Measurements from ENCODE around the gene UST.
"Not testable (repeated sequence)": the region's sequence is repeated elsewhere in the genome, so short reads cannot be mapped to it uniquely, and the experiment has no call there.

Gene UST

DNA sequence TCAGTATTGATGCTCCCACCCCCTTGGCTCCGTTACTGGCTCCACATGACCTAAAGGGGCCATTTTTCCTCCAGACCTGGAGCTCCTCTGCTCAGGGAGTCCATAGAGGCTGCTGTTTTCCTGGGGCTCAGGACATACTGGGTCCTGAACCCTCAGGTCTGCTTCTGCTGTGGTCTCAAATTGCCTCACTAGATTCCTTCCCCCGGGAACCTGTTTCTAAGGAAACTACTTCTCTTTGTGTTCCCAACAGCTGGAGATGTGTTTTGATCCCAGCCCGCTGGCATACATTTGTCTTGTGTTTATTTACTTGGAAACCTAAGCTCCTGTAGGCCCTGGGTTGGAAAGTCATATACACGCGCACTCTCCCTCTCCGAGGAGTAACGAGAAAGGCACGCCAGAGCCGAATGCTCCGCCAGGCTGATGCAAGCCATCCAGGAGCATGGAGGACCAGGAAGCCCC is 222.8 kb downstream of the UST start:
- DNase-seq (ENCODE audit: low read depth in 1 of 2, low spot score in 1 of 2) = no peak

GRCh38 chr6:148971031-148971927 is 224.4 kb downstream of the UST start:
- DNase-seq (ENCODE audit: low read depth in 1 of 2, low spot score in 1 of 2) = no peak

GRCh38 chr6:148972481-148972880 is 225.7 kb downstream of the UST start:
- DNase-seq (ENCODE audit: low read depth in 1 of 2, low spot score in 1 of 2) = peak; percentile 6 to 17

- DNase-seq (ENCODE audit: low read depth in 1 of 2, low spot score in 1 of 2) = no peak
These were observed 226.8 kb downstream of the UST start for GRCh38 chr6:148973538-148974208.

- DNase-seq (ENCODE audit: low read depth in 1 of 2, low spot score in 1 of 2) = no peak
These were observed 227.5 kb downstream of the UST start for GRCh38 chr6:148974351-148974750.

- not testable (repeated sequence) for DNase-seq (ENCODE audit: low read depth in 1 of 2, low spot score in 1 of 2)
These were observed 231.5 kb downstream of the UST start for GRCh38 chr6:148978298-148978697.

DNA sequence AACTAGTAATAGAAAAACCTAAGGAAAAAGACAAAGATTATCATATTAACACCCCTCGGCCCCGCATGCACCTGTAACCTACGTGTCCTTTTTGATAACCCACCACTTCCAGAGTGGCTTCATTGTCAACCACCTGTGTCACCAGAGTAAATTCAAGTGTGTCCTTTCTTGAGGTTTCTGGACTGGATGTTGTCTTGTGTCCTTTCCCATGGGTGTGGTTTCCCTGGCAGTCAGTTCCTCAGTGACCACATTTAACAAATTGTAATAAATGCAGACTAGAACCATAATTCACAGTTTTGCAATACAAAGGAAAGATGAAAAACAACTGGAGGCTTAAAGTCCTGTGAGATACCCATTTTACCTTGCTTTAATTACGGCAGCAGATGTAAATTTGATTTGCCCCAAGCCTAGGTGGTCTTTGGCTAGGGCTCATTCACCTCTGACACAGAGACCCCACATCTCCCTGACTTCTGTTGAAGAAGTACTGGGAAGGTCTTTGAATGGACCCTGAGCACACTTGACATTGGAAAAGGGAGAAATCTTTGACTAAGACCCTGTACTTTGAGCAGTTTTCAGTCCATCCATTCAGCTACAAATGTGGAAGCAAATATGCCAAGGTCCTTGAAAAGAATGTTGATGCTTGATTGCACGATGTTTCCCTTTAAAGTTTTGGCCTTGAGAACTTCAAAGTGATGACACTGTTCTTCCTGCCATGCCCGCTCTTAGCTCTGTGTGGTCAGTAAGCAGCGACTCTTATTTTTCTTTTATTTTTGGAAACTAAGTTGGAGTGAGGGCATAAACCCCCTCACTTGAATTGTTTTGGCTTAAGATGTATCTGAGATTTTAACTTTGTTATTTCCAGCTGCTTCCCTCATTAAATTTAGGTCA is 232.4 kb downstream of the UST start:
- DNase-seq (ENCODE audit: low read depth in 1 of 2, low spot score in 1 of 2) = no peak

- DNase-seq (ENCODE audit: low read depth in 1 of 2, low spot score in 1 of 2) = no peak
These were observed 233.4 kb downstream of the UST start for GRCh38 chr6:148980234-148980633.

GRCh38 chr6:148981515-148981914 is 234.7 kb downstream of the UST start:
- DNase-seq (ENCODE audit: low read depth in 1 of 2, low spot score in 1 of 2) = no peak

DNA sequence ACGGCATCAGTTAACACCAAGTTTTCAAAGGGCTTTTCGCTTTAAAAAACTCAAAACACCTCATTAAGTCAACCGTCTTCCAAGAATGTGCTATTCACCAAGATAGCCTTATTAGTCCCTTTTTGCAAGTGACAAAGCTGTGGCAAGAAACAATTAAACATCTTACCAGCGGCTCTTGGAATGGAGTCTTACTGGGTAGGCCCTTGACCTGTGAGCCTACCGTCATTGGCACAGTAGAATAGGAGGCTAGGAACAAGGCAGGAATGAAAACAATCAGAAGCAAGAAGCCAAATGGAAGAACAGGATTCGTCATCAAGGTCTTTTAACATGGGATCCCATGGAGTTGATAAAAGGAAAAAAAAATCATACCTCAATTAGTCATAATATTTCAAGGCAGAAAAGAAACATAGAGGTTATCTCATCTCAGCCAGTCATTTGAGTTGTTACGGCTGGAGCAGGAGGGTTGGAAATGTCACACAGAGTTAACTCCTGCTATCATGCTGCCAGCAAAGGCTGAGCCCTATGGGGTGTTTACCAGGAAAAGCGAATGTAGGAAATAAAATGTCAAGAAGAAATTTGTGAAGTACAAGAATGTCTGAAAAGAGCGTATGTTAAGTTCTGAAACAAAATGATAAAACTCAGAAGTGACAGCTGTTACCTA is 236.4 kb downstream of the UST start:
- DNase-seq (ENCODE audit: low read depth in 1 of 2, low spot score in 1 of 2) = no peak

GRCh38 chr6:148983966-148984365 is 237.1 kb downstream of the UST start:
- DNase-seq (ENCODE audit: low read depth in 1 of 2, low spot score in 1 of 2) = no peak

- no peak for DNase-seq (ENCODE audit: low read depth in 1 of 2, low spot score in 1 of 2)
These were observed 237.8 kb downstream of the UST start for GRCh38 chr6:148984531-148985056.

DNA sequence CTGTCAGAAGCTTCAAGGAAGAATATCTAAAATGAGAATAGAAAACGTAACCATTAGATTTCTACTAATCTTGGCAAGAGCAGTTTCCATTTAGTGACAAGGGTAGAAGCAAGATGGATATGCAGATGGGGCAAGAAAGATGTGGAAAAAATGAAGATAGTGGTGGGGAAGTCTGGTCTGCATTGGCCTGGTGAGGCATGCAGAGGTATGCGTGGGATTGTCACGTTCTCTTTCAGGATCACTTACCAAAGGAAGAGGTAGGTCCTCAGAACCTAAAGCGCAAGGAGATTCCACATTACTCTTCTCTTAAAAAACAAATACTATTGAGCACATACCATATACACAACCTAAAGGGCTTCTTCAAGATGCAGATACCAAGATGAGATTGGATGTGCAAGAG is 238.7 kb downstream of the UST start:
- DNase-seq (ENCODE audit: low read depth in 1 of 2, low spot score in 1 of 2) = no peak

GRCh38 chr6:148986608-148987007 is 239.8 kb downstream of the UST start:
- DNase-seq (ENCODE audit: low read depth in 1 of 2, low spot score in 1 of 2) = no peak

DNA sequence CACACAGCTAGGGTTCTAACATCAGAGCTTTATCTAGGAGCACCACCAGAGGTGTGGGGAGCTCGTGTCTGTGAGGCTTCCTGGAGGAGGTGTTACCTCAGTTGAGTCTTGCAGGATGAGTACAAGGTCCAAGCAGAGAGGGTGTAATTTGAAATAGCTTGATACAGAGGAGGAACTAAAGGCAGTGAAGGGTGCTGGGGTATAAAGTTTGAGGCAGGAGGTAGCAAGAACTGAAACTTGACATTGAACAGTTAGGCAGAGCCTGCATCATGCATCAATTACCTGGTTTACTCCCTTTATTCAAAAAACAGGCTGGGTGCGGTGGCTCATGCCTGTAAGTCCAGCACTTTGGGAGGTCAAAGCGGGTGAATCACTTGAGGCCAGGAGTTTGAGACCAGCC is 241.2 kb downstream of the UST start:
- no peak for DNase-seq (ENCODE audit: low read depth in 1 of 2, low spot score in 1 of 2)

DNA sequence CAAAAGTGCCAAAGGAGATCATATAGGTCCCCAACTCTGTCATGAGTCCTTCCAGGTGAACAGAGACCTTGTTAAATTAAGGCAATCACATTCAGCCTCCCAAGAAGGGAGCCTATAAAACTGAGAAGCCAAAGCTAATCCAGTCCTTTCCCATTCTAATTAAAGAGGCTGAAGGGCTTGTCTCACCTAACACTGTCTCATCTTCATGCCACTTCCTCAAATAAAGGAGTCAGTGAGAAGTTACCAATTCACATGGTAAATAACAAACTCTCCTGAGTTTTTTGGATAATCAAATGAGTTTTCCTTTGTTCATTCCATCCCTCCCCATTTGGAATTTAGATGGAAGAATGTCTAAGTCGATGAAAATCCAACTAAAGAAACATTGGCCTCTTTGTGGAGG is 242.8 kb downstream of the UST start:
- no peak for DNase-seq (ENCODE audit: low read depth in 1 of 2, low spot score in 1 of 2)

DNA sequence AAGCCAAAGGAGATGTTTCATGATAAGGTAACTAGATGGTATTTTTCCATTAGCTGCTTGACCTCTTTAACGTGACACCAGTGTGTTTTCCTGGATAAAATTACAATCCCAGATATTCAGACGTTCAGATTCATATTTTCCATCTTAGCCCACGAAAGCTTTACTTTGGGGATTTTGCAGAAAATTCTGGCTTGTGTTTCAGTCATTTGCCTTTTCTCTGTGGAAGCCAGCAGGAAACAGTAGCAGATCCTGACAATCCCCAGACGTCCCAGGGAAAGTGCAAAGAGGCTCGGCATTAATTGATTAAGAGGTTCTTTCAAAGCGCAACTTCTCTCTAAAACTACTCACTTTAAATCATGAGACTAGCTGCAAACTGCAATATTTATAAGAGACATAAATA is 243.6 kb downstream of the UST start:
- no peak for DNase-seq (ENCODE audit: low read depth in 1 of 2, low spot score in 1 of 2)

DNA sequence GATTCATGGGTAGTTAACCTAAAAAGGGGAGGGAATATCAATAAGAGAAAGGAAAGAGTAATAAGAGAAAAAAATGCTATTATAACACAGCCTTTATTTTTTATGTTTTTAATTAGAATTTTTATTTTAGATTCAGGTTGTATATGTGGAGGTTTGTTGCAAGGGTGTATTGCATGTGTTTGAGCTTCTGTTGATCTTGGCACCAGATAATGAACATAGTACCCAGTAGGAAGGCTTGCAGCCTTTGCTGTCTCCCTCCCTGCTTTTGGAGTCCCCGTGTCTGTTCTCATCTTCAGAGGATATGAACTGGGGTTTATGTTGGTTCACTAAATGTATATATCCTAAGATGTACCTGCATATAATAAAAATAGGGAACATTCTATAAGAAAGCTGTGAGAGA is 250.0 kb downstream of the UST start:
- DNase-seq (ENCODE audit: low read depth in 1 of 2, low spot score in 1 of 2) = no peak

GRCh38 chr6:148997865-148998264 is 251.0 kb downstream of the UST start:
- no peak for DNase-seq (ENCODE audit: low read depth in 1 of 2, low spot score in 1 of 2)

GRCh38 chr6:148998704-148999103 is 251.9 kb downstream of the UST start:
- DNase-seq (ENCODE audit: low read depth in 1 of 2, low spot score in 1 of 2) = no peak

- DNase-seq (ENCODE audit: low read depth in 1 of 2, low spot score in 1 of 2) = no peak
These were observed 252.7 kb downstream of the UST start for GRCh38 chr6:148999501-148999900.

Data from activated T-helper 1 cell treated with anti-CD3 and anti-CD28 coated beads, Interleukin-2, amount 50 U/mL, for 16 hours (primary cell).